ENCODE measurements around the gene MAGI2.

DNA sequence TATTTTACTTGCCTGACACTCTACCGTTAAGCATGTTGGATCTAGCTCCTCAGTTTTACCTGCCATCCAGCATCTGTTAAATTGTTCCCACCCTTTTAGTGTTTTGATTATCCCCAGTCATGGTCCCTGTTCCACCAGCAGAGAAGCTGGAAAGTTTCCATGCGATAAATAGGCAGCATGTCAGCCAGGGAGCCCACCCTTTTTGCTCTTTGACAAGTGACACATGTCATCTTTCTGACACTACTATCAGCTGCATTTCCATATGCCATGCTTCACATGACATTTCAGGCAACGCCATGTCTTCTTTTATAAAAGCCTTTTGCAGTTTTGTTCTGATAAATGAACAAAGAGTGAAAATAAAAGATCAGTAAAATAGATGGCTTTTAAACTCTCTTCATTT, 310.8 kb downstream of the MAGI2 start:
- TF ChIP-seq CSDC2 (CRISPR knock-in tag; IDR thresholded peaks at IDR 0.05) (no peak), PPARA (CRISPR knock-in tag; IDR thresholded peaks at IDR 0.05; ENCODE audit: borderline replicate concordance) (no peak)

Data from SK-N-SH treated with all-trans-retinoic acid at 6 μM for 48 hours (cell line).